ENCODE results near the gene PRSS38.

PRSS38 gene

GRCh38 chr1:227816750-227817446 lies 1.4 kb downstream of the PRSS38 start:
- no peak overlapping the region for H3K4me3 ChIP-seq (ENCODE audit: low read depth, low read length)
- DNase-seq (ENCODE audit: low read depth): no peak
- TF ChIP-seq, protein P1, sequence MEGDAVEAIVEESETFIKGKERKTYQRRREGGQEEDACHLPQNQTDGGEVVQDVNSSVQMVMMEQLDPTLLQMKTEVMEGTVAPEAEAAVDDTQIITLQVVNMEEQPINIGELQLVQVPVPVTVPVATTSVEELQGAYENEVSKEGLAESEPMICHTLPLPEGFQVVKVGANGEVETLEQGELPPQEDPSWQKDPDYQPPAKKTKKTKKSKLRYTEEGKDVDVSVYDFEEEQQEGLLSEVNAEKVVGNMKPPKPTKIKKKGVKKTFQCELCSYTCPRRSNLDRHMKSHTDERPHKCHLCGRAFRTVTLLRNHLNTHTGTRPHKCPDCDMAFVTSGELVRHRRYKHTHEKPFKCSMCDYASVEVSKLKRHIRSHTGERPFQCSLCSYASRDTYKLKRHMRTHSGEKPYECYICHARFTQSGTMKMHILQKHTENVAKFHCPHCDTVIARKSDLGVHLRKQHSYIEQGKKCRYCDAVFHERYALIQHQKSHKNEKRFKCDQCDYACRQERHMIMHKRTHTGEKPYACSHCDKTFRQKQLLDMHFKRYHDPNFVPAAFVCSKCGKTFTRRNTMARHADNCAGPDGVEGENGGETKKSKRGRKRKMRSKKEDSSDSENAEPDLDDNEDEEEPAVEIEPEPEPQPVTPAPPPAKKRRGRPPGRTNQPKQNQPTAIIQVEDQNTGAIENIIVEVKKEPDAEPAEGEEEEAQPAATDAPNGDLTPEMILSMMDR (IDR thresholded peaks at IDR 0.05; ENCODE audit: low read depth, low read length, missing control alignments): no peak

- TF ChIP-seq, protein P1 (IDR thresholded peaks at IDR 0.05; ENCODE audit: low read depth, low read length, missing control alignments): no peak
- no peak overlapping the region for H3K4me3 ChIP-seq (ENCODE audit: low read depth, low read length)
- DNase-seq (ENCODE audit: low read depth): no peak
Observed at GRCh38 chr1:227823537-227823936, 8.1 kb downstream of the PRSS38 start.

GRCh38 chr1:227824204-227824603 lies 8.7 kb downstream of the PRSS38 start:
- TF ChIP-seq, protein P1 (IDR thresholded peaks at IDR 0.05; ENCODE audit: low read depth, low read length, missing control alignments): no peak
- no peak for DNase-seq (ENCODE audit: low read depth)
- H3K4me3 ChIP-seq (ENCODE audit: low read depth, low read length): no peak overlapping the region

DNA sequence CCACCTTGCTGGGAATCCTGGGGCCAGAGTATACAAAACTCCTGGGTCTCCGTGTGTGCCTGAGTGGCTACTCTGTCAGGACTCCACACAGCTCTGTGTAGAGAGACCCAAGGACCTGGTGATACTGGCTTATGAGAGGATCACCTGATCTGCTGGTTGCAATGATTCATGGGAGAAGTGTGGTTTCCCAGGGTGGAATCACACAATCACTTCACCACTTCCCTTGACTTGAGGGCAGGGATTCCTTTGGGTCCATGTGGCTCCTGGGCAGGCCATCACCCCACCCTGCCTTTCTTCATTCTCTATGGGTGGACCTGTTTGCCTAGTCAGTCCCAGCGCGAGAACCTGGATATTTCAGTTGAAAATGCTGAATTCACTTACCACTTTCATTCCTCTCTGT lies 13.3 kb downstream of the PRSS38 start:
- TF ChIP-seq, protein P1 (IDR thresholded peaks at IDR 0.05; ENCODE audit: low read depth, low read length, missing control alignments): no peak
- no peak for DNase-seq (ENCODE audit: low read depth)
- no peak overlapping the region for H3K4me3 ChIP-seq (ENCODE audit: low read depth, low read length)

DNA sequence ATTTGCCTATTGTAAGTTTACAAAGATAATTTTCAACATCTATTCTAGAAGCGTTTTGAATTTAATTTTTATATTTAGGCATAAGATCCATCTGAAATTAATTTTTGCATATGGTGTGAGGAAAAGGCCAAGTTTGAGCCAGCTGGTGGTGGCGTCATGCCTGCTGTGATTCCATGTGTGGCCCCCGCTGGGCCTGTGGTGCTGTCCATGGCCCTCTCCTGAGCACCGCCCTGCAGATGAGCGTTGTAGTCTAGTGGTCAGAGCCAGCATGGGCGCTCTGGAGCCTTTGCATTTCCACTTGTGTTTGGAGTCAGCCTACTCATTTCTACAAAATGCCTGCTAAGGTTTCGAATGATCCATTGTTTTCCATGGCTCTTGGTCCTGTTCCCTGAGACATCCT lies 22.7 kb downstream of the PRSS38 start:
- TF ChIP-seq, protein P1 (IDR thresholded peaks at IDR 0.05; ENCODE audit: low read depth, low read length, missing control alignments): no peak
- no peak overlapping the region for H3K4me3 ChIP-seq (ENCODE audit: low read depth, low read length)
- DNase-seq (ENCODE audit: low read depth): no peak

GRCh38 chr1:227841096-227841495 lies 25.6 kb downstream of the PRSS38 start:
- no peak for DNase-seq (ENCODE audit: low read depth)
- no peak overlapping the region for H3K4me3 ChIP-seq (ENCODE audit: low read depth, low read length)
- TF ChIP-seq, protein P1 (IDR thresholded peaks at IDR 0.05; ENCODE audit: low read depth, low read length, missing control alignments): no peak

Data from GM12864 (cell line).